GM21825 (cell line): ENCODE results near the gene UIMC1.
"Not testable (repeated sequence)": the region's sequence is repeated elsewhere in the genome, so short reads cannot be mapped to it uniquely, and the experiment has no call there.

Experiments used
- ATAC-seq: cut with Tn5 transposase; IDR thresholded peaks from one replicate; pipeline ENCODE4 v1.9.1; 2021; ENCODE audit warnings: mild to moderate bottlenecking, moderate library complexity; ENCODE audit not compliant: unreplicated experiment

The UIMC1 gene

DNA sequence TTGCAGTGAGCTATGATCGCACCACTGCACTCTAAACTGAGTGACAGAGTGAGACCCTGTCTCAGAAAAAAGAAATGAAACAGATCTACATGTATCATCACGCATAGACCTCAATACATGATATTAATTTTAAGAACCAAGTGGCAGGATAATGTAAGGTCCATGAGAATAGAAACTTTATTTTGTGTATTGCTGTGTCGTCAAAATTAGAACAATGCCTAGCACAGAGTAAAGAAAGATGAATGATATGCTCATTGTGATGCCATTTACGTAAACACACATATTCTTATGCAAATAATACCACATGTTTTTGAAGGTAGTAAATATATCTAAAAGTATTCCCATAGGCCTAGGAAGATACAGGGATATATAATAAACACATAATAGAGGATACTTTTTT lies 3.6 kb upstream of the UIMC1 start:
- no peak for ATAC-seq

DNA sequence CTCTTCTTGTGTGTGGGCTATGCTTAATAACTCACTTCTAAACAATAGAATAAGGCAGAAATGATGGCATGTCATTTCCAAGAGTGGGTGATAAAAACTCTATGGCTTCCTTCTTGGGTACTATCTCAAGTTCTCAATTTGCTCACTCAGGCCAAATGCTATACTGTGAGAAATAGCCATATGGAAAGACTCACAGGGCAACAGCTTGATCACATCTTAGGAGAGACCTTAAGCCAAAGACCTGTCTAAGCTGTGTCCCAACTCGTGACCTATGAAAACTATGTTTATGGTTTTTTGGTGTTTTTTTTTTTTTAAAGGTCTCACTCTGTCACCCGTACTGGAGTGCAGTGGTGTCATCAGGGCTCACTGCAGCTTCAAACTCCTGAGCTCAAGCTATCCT lies 2.1 kb upstream of the UIMC1 start:
- ATAC-seq = no peak

DNA sequence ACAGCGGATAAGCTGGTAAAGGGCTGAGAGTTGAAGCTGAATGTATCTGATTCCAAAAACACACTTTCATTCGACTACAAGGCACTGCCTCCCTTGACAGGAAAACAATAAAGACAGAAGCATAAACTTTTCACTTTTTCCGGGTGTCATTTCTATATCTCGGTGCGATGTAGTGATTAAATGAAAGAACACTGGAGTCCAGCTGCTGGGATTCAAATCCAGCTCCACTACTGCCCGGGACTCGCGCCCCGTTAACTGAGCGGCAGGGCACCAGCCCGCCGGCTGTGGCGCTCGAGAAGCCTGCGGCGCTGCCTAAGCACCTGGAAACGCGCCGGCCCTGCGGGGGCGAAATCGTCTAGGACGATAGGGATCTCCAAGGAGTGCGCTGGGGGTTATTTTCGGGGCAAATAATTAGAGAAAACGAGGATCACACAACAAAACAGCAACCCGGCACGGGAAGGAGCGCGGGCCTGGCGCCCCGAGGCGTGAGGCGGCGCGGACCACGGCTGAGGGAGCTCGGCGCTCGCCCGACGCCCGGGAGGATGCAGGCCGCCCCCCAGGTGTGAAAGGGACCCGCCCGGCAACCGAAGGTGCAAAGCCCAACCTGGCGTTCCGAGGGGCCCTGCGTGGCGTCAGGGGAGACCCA lies 837 bp downstream of the UIMC1 start:
- peak; percentile 67 for ATAC-seq

DNA sequence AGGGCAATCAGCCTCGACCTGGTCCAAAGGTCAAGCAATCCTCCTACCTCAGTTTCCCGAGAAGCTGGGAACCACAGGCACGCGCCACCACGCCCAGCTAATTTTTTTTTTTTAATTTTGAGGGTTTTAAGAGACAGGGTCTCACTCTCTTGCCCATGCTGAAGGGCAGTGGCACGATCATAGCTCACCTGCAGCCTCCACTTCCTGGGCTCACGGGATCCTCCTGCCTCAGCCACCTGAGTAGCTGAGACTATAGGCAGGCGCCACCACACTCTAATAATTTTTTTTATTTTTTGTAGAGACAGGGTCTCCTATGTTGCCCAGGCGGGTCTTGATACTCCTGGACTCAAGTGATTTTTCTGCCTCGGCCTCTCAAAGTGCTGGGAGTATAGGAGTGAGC lies 1.6 kb downstream of the UIMC1 start:
- no peak for ATAC-seq

DNA sequence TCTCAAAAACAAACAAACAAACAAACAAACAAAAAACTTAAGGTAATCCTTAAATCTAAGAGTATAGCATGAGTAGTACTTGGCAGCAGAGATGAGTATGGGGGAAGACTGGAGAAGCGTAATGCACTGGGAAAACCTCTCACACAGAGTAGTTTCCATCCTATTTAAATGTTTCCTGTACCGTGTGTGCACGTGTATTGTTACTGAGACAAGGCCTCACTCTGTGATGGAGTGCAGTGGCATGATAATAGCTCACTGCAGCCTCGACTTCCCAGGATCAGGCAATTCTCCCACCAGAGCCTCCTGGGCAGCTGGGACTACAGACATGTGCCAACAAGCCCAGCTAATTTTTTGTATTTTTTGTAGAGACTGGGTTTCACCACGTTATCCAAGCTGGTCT lies 2.9 kb downstream of the UIMC1 start:
- no peak for ATAC-seq

DNA sequence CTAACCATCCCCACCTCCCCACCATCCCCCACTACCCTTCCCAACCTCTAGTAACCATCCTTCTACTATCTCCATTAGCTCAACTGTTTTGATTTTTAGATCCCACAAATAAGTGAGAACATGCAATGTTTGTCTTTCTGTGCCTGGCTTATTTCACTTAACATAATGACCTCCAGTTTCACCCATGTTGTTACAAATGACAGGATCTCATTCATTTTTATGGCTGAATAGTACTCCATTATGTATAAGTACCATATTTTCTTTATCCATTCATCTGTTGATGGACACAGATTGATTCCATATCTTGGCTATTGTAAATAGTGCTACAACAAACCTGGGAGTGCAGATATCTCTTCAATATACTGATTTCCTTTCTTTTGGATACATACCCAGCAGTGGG lies 7.1 kb downstream of the UIMC1 start:
- ATAC-seq = not testable (repeated sequence)

DNA sequence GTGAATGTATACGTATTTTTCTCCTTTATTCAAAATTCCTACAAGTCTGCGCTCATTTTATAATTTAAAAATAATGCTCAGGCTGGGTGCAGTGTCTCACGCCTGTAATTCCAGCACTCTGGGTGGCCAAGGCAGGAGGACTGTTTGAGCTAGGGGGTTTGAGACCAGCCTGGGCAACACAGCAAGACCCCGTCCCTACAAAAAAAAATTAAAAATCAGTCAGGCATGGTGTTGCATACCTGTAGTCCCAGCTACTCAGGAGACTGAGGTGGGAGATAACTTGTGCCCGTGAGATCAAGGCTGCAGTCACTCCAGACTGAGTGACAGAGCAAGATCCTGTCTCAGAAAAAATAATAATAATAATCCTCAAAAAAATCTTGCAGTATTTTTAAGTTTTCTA lies 7.8 kb downstream of the UIMC1 start:
- ATAC-seq = no peak

DNA sequence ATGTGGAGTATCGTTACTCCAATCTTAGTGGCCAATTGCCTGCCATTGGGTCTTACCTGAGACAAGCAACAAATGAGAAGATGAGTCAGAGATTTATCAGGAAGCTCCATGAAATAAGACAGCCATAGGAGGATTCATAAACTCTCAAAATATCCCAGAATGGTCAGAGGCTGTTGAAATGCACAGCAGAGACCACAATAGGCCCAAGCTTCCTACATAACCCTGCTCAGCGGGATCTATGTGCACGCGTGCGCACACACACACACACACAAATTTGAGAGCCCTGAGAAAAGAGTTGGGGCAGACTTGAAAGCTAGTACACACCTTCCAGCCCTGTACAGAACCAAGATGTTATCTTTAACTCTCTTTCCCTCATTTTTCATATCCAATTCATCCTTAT lies 9.8 kb downstream of the UIMC1 start:
- ATAC-seq = no peak

DNA sequence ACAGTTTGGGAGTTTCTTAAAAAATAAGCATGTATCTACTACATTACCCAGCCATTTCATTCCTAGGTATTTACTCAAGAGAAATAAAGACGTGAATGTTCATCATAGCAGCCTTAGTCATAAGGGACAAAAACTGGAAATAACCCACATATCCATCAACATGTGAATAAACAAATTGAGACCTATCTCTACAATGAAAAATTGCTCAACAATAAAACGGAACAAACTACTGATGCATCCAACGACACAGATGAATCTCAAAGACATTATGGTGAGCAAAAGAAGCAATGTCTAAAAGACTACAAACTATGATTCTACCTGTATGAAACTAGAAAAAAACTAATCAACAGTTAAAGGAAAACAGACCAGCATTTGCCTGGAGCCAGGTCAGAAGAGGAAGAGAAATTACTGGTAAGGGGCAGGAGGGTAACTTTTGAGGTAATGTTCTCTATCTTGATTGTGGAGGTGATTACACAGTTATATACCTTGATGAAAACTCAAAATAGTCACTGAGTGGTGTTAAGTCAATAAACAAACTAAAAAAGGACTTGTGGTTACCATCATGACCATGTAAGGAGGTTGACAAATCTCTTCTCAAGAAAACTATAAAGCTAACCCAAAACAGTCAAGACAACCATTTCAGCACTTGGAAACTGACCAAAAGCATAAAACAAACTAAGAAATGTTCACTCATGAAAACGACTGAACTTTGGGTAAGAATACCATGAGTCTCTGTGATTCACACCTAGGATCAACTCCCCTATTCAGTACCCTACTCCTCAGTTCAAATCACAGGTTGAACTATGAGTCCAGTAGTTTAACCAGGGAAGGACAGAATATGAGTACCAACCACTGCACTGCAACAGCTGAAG lies 10.4 kb downstream of the UIMC1 start:
- peak; percentile 42 for ATAC-seq

DNA sequence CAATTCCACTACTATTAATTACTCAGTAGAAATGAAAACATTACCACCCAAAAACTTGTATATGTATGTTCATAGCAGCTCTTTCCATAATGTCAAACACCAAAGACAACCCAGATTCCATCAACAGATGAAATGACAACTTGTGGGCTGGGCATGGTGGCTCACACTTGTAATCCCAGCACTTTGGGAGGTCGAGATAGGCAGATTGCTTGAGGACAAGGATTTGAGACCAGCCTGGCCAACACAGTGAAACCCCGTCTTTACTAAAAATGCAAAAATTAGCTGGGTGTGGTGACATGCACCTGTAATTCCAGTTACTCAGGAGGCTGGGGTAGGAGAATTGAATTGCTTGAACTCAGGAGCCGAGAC lies 11.5 kb downstream of the UIMC1 start:
- ATAC-seq = no peak

DNA sequence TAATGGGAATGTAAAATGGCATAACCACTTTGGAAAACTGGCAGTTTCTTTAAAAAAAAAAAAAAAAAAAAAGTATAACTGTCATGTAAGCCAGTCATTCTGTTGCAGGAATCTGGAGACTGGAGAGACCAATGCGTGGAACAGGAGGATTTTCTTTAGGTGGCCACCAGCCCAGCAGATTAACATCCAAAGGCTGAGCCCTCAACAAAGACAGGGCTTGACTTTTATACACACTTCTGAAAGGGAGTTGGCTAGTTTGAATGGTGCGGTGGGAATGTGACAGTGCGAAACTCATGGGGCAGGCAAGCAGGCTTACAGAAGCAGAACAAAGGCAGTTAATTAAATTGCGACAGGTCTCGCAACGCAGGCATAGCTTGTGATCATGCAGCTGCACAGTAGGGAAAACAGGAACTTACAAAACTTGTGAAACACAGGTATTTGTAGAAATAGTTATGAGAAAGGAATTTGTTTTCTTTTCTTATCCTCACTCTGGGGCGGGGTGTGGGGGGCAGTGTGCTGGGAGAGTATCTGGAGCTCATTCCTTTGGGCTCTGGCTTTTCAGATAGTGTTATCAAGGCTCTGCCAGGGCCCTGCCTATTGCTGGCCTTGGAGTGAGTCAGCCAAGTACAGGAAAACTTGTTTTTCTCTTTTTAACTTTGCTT lies 12.0 kb downstream of the UIMC1 start:
- no peak for ATAC-seq

DNA sequence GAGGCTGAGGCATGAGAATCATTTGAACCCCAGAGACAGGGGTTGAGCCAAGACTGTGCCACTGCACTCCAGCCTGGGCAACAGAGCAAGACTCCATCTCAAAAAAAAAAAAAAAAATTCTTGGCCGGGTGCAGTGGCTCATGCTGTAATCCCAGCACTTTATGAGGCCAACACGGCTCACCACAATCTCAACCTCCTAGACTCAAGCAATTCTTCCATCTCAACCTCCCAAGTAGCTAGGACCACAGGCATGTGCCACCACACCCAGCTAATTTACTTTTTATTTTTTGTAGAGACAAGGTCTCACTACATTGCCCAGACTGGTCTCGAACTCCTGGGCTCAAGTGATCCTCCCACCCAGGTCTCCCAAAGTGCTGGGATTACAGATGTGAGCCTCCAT lies 13.5 kb downstream of the UIMC1 start:
- not testable (repeated sequence) for ATAC-seq

DNA sequence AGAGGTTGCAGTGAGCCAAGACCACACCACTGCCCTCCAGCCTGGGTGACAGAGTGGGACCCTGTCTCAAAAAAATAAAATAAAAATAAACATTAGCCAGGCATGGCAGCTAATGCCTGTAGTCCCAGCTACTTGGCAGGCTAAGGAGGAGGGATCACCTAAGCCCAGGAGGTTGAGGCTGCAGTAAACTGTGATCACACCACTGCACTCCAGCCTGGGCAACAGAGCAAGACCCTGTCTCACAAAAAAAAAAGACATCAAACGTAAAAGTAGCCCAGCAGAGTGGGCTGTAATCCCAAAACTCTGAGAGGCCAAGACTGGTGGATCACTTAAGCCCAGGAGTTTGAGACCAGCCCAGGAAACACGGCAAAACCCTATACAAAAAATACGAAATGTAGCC lies 19.0 kb downstream of the UIMC1 start:
- ATAC-seq = no peak

DNA sequence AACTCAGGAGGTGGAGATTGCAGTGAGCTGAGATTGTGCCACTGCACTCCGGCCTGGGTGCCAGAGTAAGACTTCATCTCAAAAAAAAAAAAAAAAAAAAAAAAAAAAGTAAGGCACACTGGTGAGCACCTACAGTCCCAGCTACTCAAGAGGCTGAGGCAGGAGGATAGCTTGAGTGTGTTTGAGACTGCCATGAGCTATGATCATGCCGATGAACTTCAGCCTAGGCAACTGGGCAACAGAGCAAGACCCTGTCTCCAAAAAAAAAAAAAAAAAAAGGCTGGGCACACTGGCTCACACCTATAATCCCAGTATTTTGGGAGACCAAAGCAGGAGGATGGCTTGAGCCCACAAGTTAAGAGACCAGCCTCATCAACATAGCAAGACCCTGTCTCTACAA lies 20.3 kb downstream of the UIMC1 start:
- no peak for ATAC-seq

DNA sequence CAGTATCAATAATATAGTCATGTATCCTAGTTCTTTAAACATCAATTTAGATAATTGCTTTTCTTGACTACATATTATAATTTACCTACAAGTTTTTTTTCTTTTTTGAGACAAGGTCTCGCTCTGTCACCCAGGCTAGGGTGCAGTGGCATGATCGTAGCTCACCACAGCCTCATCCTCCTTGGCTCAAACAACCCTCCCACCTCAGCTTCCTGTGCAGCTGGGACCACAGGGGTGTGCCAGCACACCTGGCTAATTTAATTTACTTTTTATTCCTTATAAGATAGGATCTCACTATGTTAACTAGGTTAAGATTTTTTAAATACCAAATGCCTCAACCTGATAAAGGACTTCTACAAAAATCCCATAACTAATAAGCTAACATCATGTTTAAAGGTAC lies 21.1 kb downstream of the UIMC1 start:
- ATAC-seq = peak; percentile 84

DNA sequence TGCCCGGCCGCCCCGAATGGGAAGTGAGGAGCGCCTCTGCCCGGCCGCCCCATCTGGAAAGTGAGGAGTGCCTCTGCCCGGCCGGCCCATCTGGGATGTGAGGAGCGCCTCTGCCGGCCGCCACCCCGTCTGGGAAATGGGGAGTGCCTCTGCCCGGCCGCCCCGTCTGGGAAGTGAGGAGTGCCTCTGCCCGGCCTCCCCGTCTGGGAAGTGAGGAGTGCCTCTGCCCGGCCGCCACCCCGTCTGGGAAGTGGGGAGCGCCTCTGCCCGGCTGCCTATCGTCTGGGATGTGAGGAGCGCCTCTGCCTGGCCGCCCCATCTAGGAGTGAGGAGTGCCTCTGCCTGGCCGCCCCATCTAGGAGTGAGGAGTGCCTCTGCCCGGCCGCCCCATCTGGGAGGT lies 22.4 kb downstream of the UIMC1 start:
- not testable (repeated sequence) for ATAC-seq

DNA sequence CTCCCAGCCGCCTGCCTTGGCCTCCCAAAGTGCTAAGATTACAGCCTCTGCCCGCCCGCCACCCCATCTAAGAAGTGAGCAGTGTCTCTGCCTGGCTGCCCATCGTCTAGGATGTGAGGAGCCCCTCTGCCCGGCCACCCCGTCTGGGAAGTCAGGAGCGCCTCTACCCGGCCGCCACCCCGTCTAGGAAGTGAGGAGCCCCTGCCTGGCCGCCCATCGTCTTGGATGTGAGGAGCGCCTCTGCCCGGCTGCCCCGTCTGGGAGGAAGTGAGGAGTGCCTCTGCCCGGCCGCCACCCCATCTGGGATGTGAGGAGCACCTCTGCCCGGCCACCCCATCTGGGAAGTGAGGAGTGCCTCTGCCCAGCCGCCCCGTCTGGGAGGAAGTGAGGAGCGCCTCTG lies 23.0 kb downstream of the UIMC1 start:
- ATAC-seq = not testable (repeated sequence)

DNA sequence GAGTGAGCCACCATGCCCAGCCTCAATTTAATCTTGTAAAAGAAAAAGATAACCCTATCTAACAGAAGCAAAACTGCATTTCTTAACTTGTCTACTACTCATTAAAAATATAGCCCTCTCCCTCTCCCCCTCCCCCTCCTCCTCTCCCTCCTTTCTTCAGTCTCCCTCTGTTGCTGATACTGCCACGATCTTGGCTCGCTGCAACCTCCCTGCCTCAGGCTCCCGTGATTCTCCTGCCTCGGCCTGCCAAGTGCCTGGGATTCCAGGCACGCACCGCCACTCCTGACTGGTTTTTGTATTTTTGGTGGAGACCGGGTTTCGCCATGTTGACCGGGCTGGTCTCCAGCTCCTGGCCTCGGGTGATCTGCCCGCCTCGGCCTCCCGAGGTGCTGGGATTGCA lies 23.5 kb downstream of the UIMC1 start:
- not testable (repeated sequence) for ATAC-seq

DNA sequence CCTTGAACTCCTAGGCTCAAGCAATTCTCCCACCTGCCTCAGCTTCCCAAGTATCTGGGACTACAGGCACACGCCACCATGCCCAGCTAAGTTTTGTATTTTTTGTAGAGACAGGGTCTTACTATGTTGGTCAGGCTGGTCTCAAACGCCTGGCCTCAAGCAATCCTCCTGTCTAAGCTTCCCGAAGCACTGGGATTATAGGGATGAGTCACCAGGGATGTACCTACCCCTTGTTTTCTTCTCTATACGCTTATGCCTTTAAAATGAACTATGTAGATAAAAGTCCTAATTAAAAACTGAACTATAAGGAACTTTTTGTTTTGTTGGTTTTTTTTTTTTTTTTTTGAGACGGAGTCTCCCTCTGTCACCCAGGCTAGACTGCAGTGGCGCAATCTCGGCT lies 25.8 kb downstream of the UIMC1 start:
- ATAC-seq = no peak

DNA sequence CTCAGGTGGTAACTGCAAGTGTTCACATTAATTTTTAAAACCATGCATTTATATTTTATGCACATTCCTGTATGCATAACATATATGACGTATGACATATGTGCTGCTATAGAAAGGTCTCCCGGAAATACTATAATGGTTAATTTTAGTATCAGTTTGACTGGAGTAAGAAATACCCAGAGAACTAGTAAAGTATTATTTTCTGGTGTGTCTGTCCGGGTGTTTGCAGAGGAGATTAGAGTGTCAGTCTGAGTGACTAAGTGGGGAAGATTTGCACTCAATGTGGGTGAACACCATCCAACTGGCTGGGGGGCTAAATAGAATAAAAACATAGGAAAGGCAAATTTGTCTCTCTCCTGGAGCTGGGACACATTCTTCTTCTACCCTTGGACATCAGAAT lies 26.9 kb downstream of the UIMC1 start:
- no peak for ATAC-seq

DNA sequence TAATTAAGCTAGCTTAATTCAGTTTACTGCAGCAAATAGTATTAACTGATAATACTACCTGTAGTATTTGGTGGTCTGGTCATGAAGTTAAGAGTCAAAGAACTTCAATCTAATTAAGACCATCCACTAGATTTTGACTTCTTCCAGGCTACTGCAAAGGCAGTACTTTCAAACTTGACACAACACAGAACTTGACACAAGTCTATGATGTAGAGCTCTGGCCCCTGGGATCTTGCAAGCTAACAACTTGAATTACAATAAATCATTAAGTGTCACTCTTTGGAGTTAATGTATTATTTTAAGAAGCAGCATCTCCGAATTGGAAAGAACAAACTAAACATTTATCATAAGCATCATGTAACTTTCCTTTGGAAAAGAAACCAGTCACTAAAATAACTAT lies 40.9 kb downstream of the UIMC1 start:
- no peak for ATAC-seq

DNA sequence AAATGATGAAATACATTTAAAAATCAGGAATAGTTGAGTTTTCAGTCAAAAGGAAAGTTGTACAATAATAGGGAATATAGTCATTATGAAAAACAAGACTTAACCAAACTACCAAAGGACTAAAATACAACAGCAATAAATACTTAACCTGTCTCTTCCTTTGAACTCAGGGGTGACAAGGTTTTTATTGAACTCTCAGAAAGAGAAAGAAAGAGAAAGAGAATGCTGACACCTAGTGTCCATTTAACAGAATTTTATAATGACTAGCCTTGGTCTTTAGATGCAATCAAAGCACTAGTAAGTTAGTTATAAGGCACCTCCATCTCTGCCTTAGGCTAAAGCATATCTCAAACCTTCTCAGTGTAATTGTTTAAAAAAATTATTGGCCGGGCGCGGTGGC lies 47.5 kb downstream of the UIMC1 start:
- ATAC-seq = no peak
